Measurements from ENCODE around the gene ITPKB.
"Not testable (repeated sequence)": the region's sequence is repeated elsewhere in the genome, so short reads cannot be mapped to it uniquely, and the experiment has no call there.

Gene ITPKB

DNA sequence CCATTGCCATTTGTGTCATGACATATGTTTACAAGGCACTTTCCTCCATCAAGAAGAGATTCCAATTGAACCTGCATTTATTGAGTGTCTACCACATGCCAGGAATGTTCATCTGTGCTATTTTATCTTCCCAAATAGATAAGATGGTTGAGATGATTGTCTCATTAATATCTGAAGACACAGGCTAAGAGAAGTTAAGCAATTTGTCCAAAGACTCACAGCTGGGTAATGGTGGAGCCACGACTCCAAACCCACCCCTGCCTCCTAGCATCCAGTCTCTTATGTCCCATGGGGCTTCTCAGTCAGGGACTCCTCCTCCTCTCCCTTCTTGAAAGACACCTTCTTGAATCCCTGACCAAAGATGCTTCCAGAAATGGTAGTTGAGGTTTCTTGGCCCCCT is 122.4 kb downstream of the ITPKB start:
- DNase-seq, result no peak

GRCh38 chr1:226615876-226616275 is 123.2 kb downstream of the ITPKB start:
- DNase-seq, result no peak

GRCh38 chr1:226611980-226612379 is 127.1 kb downstream of the ITPKB start:
- not testable (repeated sequence) for DNase-seq

DNA sequence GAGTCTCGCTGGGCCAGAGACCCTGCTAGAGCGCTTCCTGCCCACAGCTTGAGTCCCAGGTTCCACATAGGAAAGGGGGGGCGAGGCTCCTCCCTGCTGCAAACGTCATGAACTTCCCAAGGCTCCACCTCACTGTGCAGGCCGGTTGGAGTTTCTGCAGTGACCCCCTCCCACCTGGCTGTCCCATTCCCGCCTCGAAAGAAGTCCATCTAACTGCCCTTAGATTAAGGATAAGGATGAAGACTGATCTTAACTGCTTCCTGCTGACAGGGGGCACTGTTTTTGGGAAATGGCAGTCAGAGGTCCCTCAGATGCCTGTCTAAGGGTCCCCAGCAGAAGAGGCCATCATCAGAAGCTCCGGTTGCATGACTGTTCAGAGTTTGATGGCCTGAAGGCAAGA is 127.8 kb downstream of the ITPKB start:
- no peak for DNase-seq

GRCh38 chr1:226610671-226611070 is 128.4 kb downstream of the ITPKB start:
- no peak for DNase-seq

DNA sequence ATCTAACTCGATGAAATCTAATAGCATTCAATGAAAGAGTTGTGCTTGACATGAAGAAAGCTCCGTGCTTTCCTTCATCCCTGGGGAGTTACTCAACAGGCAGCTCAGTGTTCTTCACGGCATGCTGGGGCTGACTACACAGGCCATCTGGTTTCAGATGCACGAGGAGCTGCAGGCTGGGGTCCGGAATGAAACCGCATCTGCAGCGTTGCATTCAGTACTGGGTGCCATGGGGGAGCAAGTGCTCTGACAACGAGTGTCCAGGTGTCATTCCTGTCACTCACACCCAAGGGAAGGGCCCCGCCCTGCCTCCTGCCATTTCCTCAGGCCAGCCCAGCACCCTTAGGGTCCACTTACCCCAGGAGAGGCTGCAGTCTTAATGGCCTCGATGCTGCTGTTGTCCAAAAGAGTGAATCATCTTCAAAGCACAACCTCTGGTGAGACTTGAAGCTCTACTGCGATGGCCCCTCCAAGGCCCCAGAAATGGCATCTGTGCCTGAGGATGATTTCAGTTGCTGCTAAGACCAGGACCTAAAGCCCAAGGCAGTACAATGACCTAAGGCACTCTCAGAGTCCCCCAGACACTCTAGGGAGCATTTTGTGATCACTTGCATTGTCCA is 129.1 kb downstream of the ITPKB start:
- no peak for DNase-seq

DNA sequence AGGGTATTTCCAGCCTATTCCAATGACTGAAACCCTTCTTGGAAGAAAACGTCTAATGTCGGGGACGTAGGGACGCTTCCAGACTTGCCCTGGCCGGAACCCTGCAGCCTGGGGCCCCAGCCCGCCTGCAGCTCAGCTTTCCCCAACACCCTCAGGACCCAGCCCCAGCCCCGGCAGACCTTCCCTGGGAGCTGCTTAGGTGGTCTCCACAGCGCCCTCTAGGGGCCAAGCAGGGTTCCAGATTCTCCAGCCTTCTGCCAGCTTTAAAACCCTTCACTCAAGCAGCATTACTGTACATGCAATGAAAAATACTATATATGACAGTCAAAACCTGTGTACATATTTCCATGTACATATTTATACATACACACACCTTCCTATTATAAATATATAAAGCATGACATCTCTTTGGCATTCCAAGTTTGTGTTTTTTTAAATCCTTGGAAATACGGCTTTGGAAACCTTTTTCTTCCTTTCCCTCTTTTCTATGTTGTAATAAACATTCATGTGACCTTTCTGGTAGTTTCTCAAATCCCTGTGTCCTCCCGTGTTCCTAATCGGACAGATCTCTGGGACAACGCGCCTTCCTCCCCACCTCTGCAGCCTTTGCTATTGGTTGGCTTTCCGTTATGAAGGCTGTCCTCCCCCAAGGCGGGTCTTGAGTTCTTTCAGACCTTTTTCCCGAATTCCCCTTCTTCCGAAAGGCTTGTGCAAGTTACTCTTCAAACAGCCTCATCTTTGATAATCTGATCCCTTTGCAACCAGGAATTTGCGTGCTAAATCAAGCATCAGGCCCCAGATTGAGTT is 130.2 kb downstream of the ITPKB start:
- DNase-seq, result peak; percentile 87

- no peak for DNase-seq
These were observed 131.3 kb downstream of the ITPKB start for GRCh38 chr1:226607821-226608220.

DNA sequence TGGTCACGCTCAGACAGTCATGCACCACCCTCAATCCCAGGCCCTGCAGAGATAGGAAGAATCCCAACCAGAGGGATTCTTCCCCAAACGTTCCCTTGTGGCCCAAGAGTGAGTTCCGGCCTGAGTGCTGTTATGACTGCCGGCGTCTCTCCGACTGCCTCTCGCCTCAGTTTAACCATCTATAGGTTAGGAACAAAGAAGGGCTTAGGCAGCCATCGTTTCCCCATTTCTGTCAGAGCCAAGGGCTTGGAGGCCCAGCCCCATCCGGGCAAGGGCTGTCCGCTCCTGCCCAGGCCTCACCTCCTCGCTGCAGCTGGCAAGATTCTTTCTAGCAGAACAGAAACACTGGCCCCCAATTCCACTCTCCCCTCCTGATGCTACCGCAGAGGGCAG is 131.8 kb downstream of the ITPKB start:
- DNase-seq, result no peak

GRCh38 chr1:226606311-226607267 is 132.5 kb downstream of the ITPKB start:
- DNase-seq, result no peak

DNA sequence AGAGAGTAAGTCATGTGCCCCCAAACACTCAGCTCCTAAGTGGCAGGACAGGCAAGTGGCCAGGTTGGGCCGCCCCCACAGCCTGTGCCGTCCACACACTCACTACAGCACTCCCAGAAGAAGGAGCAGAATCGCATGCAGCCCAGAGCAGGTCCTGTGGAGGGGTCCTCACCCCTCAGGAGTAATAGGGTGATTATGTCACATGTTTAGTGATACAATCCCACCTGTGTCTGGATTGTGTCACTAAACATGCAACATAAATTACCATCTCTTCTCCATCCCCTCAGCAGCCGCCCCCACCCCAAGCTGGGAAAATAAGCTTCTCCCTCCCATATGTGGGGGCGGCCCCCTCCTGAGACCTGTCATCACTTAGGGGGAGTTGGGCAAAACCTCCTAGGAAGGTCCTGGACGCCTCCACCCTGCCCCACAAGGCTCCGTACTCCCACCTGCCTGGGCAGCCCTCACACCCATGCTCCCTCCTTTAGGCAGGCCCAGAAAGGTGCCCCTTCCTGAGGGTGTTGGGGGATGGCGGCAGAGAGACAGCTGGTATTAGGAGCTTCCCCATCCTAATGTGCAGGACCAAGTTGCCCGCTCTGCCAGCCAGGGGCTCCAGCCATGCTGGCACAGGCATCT is 133.6 kb downstream of the ITPKB start:
- no peak for DNase-seq

DNA sequence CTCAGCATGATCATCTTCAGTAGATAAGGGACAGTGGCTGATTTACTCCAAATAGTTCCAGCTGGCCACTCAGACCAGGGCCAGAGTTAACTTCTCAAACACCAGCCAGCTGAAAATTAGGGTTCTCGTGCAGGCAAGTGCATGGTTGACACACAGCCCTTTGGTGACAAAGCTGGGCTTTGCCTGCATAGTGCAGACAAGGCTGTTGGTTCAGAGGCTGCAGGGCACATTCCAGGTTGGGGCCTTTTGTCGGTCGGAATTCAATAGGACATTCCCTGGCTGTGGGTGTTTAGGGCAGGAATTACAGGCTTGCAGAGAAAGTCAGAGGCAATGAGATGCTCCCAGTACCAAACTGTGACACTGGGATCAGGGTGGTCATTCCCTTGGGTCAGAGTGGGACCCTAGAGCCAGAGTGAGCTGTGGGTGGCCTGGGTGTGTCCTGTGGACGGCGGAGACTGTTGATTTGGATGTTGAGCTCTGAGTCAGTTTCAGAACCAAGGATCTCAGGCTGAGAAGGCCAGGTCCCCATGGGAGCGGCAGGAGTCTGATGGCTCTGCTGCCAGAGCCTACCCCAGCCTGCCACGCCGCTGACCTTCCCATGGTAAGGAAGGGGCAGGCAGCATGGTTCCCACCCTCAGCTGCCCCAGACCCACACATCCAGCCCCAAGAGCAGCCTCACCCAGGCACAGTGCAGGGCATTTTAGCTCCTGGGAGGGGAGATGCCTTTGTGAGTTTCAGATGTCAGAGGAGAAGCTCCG is 134.3 kb downstream of the ITPKB start:
- DNase-seq, result no peak

GRCh38 chr1:226603858-226604559 is 135.1 kb downstream of the ITPKB start:
- no peak for DNase-seq

DNA sequence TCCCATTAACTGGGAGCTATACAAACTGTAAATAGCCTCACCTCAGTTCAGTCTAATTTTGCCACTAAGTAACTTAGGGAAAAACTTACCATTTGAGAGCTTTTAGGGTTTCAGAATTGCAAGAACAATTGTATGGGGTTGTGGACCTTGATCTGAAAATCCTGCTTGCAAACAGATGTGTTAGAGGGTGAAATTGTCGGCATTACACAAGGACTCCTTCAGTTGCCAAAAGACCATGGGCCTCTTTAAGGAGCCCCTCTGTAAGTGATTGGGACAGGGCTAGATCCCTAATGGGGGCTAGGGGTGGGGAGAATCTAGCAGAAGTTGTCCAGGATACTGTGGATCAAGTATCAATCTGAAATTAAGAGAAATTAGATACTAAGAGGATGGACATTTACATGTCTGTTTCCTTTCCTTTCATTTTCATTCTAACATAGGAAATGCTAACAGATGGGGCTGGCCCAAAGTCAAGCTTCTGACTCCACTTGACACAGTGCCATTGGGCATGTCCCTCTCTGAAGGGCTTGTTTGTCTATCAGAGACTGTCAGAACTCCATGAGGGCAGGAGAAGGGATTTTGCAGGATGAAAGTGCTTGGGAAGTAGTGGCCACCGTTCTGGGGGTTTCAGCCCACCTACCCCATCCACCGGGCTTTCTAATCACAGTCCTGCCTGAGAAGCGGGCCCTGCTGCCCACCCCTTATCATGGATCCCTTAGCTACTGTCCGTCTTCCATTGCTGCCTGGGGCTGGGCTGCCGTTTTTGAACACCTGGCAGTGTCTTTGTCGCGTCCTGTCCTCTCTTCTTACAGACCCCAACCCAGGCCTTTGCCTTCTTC is 135.8 kb downstream of the ITPKB start:
- DNase-seq, result no peak

GRCh38 chr1:226602186-226603021 is 136.7 kb downstream of the ITPKB start:
- DNase-seq, result no peak

- DNase-seq, result no peak
These were observed 137.6 kb downstream of the ITPKB start for GRCh38 chr1:226601456-226601855.

- DNase-seq, result no peak
These were observed 138.8 kb downstream of the ITPKB start for GRCh38 chr1:226600254-226600653.

- DNase-seq, result no peak
These were observed 139.3 kb downstream of the ITPKB start for GRCh38 chr1:226599636-226600238.

DNA sequence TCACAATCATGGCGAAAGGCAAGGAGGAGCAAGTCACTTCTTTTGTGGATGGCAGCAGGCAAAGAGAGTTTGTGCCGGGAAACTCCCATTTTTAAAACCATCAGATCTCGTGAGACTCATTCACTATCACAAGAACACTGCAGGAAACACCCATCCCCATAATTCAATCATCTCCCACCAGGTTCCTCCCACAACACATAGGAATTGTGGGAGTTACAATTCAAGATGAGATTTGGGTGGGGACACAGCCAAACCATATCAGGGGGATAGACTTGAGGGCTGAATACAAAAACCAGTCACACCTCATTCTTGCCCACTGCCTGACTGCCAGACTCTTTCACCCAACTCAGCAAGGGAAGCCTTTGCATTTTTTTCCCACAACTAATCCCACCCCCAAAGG is 140.1 kb downstream of the ITPKB start:
- not testable (repeated sequence) for DNase-seq

Measured in activated CD8-positive, alpha-beta memory T cell treated with anti-CD3 and anti-CD28 coated beads, Interleukin-2, amount 50 U/mL, for 48 hours (primary cell).